Hematopoietic multipotent progenitor cell treated with erythropoietin and hydrocortisone succinate and interleukin-3 and kit ligand, for 6 days (in vitro differentiated cells): ENCODE data around the gene TCERG1.

ENCODE experiments used
- DNase-seq: peaks from one replicate; pipeline ENCODE4 v3.0.0-alpha.2; 2015

The TCERG1 gene

GRCh38 chr5:146458894-146459293, 11.8 kb downstream of the TCERG1 start:
- no peak for DNase-seq

GRCh38 chr5:146461319-146461718, 14.2 kb downstream of the TCERG1 start:
- DNase-seq = no peak

- no peak for DNase-seq
Observed at GRCh38 chr5:146463446-146463845, 16.3 kb downstream of the TCERG1 start.

GRCh38 chr5:146466521-146467349, 19.6 kb downstream of the TCERG1 start:
- DNase-seq = peak; percentile 66

GRCh38 chr5:146467760-146468159, 20.6 kb downstream of the TCERG1 start:
- DNase-seq = no peak

- DNase-seq = peak; percentile 12
Observed at GRCh38 chr5:146474065-146474464, 26.9 kb downstream of the TCERG1 start.

GRCh38 chr5:146475190-146475780, 28.2 kb downstream of the TCERG1 start:
- DNase-seq = peak; percentile 50

GRCh38 chr5:146475906-146476305, 28.8 kb downstream of the TCERG1 start:
- DNase-seq = no peak

GRCh38 chr5:146482775-146483174, 35.6 kb downstream of the TCERG1 start:
- DNase-seq = no peak

GRCh38 chr5:146484714-146485391, 37.7 kb downstream of the TCERG1 start:
- no peak for DNase-seq

GRCh38 chr5:146490089-146490843, 43.1 kb downstream of the TCERG1 start:
- DNase-seq = no peak

GRCh38 chr5:146494656-146495055, 47.5 kb downstream of the TCERG1 start:
- no peak for DNase-seq

GRCh38 chr5:146499680-146500079, 52.5 kb downstream of the TCERG1 start:
- no peak for DNase-seq

GRCh38 chr5:146507428-146507827, 60.3 kb downstream of the TCERG1 start:
- no peak for DNase-seq

GRCh38 chr5:146510559-146511125, 63.5 kb downstream of the TCERG1 start:
- DNase-seq = peak; percentile 23

GRCh38 chr5:146513462-146513861, 66.3 kb downstream of the TCERG1 start:
- no peak for DNase-seq

- no peak for DNase-seq
Observed at GRCh38 chr5:146514575-146514974, 67.4 kb downstream of the TCERG1 start.

- no peak for DNase-seq
Observed at GRCh38 chr5:146515473-146516150, 68.5 kb downstream of the TCERG1 start.

- DNase-seq = no peak
Observed at GRCh38 chr5:146516151-146516475, 69.0 kb downstream of the TCERG1 start, which contains the start of gene GPR151. GPR151 (minus strand) TSS chr5:146516190; CDS start chr5:146516113, 77 bp downstream.

- no peak for DNase-seq
Observed at GRCh38 chr5:146519554-146519953, 72.4 kb downstream of the TCERG1 start.

GRCh38 chr5:146520731-146521130, 73.6 kb downstream of the TCERG1 start:
- no peak for DNase-seq

GRCh38 chr5:146521403-146522106, 74.4 kb downstream of the TCERG1 start:
- no peak for DNase-seq
